ENCODE results near the gene TAC3. TPM values are rescaled to one million over a fixed set of nuclear protein-coding genes. Genes with fewer than 3 reads are reported as not detected.

The TAC3 gene
- total RNA-seq, 4 donors from 2014 or later: 9.6 to 13.8 (median 9.9) TPM; not detected in 1

DNA sequence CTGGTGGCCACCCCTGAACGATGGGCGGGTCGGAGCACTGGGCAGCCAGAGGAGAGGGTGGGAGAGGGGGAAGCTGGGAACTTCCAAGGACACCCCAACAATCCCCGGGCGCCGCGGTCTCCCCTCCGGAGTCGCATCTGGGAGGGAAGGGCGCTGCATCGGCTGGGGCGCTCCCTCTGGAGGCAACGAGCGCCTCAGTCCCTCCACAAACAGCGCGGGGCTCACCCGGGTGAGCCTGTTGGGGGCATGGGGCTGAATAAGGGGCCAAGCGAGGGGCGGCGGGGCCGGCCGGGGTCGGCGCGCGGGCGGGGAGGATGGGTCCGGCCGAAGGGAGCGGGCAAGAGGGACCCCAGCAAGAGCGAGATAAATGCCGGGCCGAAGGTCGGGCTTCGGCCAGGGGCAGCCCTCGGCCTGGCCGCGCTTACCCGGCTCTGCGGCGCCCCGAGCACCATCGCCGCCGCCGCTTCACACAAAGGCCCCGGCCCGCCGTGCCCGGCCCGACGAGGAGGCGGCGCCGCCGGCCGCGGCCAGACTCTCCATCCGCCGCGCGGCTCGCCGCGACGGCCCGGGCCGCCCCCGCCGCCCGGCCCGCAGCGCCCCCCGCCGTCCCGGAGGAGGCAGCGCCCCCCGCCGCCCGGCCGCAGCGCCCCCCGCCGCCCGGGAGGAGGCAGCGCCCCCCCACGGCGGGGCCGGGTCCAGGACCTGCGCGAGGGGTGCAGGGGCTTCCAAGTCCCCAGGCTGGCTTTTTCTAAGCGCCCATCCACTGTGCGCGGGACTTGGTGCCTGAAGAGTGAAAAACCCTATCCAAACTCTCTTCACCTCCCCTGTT is 10.1 kb downstream of the TAC3 start, which contains the start of gene ZBTB39:
TSS of gene ZBTB39 (minus strand) at position 567 of the 829 bp plus-strand sequence. CDS start 1,629 bp downstream, outside the sequence.
- peaks cover 0 to 39% (median 5%) of the 10 kb centered on the region in 4 donors for H3K4me1 ChIP-seq
- peaks cover 0 to 22% (median 0%) of the 10 kb centered on the region in 3 donors for H3K36me3 ChIP-seq
- H3K27me3 ChIP-seq: no peaks in the 10 kb centered on the region
- TF ChIP-seq, protein P1, sequence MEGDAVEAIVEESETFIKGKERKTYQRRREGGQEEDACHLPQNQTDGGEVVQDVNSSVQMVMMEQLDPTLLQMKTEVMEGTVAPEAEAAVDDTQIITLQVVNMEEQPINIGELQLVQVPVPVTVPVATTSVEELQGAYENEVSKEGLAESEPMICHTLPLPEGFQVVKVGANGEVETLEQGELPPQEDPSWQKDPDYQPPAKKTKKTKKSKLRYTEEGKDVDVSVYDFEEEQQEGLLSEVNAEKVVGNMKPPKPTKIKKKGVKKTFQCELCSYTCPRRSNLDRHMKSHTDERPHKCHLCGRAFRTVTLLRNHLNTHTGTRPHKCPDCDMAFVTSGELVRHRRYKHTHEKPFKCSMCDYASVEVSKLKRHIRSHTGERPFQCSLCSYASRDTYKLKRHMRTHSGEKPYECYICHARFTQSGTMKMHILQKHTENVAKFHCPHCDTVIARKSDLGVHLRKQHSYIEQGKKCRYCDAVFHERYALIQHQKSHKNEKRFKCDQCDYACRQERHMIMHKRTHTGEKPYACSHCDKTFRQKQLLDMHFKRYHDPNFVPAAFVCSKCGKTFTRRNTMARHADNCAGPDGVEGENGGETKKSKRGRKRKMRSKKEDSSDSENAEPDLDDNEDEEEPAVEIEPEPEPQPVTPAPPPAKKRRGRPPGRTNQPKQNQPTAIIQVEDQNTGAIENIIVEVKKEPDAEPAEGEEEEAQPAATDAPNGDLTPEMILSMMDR (IDR thresholded peaks at IDR 0.05): peak in 5 of 6 experiments; percentile 28 to 51 (median 33)
- TF ChIP-seq POLR2A (IDR thresholded peaks at IDR 0.05): no peak
- peak within 1 kb of the TSS; percentile 66 to 88 (median 78) for H3K27ac ChIP-seq
- no peaks in the 10 kb centered on the region for H3K9me3 ChIP-seq
- DNase-seq: peak; percentile 58 to 77 (median 74)
- H3K4me3 ChIP-seq: peak within 1 kb of the TSS; percentile 68 to 98 (median 92)

DNA sequence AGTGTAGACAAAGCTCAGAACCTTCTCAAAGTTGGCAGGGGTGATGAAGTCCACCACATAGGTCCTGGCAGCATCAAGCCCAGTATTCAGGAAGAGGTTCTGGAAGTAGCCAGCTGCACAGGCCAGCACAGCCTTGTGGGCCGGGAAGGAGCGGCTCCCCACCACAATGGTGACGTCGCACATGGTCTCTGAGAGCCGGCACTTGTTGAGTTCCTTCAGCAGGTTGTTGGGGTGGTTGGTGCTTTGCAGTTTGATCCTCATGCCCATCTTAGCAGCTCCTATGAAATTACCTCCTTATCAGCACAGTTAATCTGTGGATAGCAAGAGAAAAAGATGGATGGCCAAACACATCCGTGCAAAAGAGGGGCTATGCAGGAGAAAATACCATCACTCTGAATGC is 11.7 kb downstream of the TAC3 start:
- peaks cover 0 to 40% (median 6%) of the 10 kb centered on the region in 4 donors for H3K4me1 ChIP-seq
- peaks cover 0 to 31% (median 0%) of the 10 kb centered on the region in 3 donors for H3K36me3 ChIP-seq

DNA sequence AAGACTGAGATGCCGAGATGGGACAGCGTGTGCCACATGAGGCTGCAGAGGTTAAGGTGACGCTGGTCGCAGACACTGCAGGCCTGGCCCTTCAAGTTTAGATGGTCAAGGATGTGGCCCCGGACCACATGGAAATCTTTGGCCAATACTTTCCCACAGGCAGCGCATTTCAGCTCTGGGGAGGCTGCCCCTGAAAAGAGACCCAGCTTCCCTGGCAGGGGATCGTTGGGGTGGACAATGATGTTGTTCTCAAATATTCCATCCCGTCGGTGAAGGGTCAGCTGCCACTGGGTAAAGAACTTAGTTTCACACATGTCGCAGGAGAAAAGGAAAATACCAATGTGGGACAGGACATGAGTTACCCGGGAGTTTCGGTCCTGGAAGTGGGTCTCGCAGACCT is 12.9 kb downstream of the TAC3 start:
- Histone ChIP-seq H3K9me3 (no peaks in the 10 kb centered on the region), H3K4me3 (no peak overlapping the region), H3K27ac (no peak overlapping the region), H3K36me3 (peaks cover 0 to 31% (median 0%) of the 10 kb centered on the region in 3 donors), H3K27me3 (no peaks in the 10 kb centered on the region), H3K4me1 (peaks cover 0 to 33% (median 6%) of the 10 kb centered on the region in 4 donors)
- TF ChIP-seq POLR2A (IDR thresholded peaks at IDR 0.05): no peak
- TF ChIP-seq, protein P1 (IDR thresholded peaks at IDR 0.05): no peak
- DNase-seq: peak in 1 of 3 donors; percentile 27

More for the DNA sequence above, 11.7 kb downstream of the TAC3 start:
- TF ChIP-seq, protein P1 (IDR thresholded peaks at IDR 0.05): no peak
- no peak for TF ChIP-seq POLR2A (IDR thresholded peaks at IDR 0.05)
- Histone ChIP-seq H3K4me3 (no peak overlapping the region), H3K27me3 (no peaks in the 10 kb centered on the region), H3K9me3 (no peaks in the 10 kb centered on the region), H3K27ac (no peak overlapping the region)
- DNase-seq: peak in 1 of 3 donors; percentile 44

DNA sequence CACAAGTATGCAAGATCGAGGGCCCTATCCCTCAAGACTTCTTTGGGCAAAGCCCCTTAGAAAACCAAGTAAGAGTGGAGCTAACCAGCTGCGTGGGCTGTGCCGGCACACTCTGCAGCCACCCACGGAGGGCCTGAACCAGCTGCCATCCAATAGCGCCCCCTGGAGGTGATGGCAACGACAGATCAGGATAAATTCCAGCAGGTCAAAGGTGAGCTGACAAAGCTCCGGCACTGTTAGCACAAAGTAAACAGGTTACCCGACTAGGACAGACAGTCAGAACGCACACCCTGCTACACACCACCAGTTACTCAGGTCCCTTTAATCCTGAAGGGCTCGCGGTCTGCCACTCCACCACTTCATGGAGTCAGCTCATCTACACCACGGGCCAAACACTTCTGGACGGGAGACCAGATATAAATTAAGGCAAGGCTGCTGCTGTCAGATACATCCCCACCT is 14.9 kb downstream of the TAC3 start:
- Histone ChIP-seq H3K9me3 (no peaks in the 10 kb centered on the region), H3K36me3 (peaks cover 0 to 31% (median 0%) of the 10 kb centered on the region in 3 donors), H3K4me1 (peaks cover 0 to 22% (median 4%) of the 10 kb centered on the region in 4 donors), H3K4me3 (no peak overlapping the region), H3K27me3 (no peaks in the 10 kb centered on the region), H3K27ac (peak overlapping the region in 1 of 4 donors; percentile 19)
- no peak for TF ChIP-seq POLR2A (IDR thresholded peaks at IDR 0.05)
- TF ChIP-seq, protein P1 (IDR thresholded peaks at IDR 0.05): peak; percentile 27 to 83 (median 75)
- peak; percentile 61 to 86 (median 82) for DNase-seq

DNA sequence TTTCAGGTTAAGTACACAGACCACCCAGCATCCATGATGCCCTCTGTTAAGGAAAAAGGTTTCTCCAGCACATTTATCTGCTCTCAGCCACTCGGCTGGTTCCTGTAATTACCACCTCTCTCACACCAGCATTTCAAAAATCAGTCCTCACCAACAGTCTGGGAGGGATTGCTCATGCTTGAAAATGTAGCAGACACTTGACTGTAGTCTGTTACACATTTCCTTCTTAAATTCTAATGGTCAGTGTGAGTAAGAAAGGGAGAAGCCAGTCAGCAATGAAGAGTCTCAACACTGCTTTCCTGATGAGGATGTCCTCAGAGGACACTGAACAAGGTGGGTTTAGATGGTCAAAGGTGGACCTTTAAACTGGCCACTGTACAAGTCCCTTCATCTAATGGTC is 15.9 kb downstream of the TAC3 start:
- no peak overlapping the region for H3K27ac ChIP-seq
- no peaks in the 10 kb centered on the region for H3K27me3 ChIP-seq
- no peak for TF ChIP-seq POLR2A (IDR thresholded peaks at IDR 0.05)
- TF ChIP-seq, protein P1 (IDR thresholded peaks at IDR 0.05): no peak
- no peak for DNase-seq
- H3K4me3 ChIP-seq: no peak overlapping the region
- H3K9me3 ChIP-seq: no peaks in the 10 kb centered on the region
- H3K36me3 ChIP-seq: peaks cover 0 to 31% (median 0%) of the 10 kb centered on the region in 3 donors
- peaks cover 0 to 16% (median 4%) of the 10 kb centered on the region in 4 donors for H3K4me1 ChIP-seq
